Hepatic stellate cell (primary cell): ENCODE results near the gene FABP2.
A peak's percentile ranks its signal among the peaks of the same experiment; 100 is the strongest.
"Not testable (repeated sequence)": the region's sequence is repeated elsewhere in the genome, so short reads cannot be mapped to it uniquely, and the experiment has no call there.

Experiments
- DNase-seq: peaks from one replicate; pipeline ENCODE4 v3.0.0; 2011; ENCODE audit warnings: low spot score

The FABP2 gene

GRCh38 chr4:119310826-119311225 is 11.1 kb downstream of the FABP2 start:
- DNase-seq, result no peak

DNA sequence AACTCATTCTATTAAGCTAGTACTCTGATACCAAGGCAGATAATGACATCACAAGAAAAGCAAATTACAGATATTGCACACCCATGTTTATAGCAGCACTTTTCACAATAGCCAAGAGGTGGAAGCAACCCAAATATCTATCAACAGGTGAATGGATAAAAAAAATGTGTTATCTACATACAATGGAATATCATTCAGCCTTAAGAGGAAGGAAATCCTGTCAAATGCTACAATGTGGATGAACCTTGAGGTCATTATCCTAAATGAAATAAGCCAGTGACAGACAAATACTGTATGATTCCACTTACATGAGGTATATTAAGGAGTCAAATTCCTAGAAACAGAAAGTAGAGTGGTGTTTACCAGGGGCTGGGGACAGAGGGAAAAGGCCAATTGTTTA is 14.3 kb downstream of the FABP2 start:
- DNase-seq, result no peak

DNA sequence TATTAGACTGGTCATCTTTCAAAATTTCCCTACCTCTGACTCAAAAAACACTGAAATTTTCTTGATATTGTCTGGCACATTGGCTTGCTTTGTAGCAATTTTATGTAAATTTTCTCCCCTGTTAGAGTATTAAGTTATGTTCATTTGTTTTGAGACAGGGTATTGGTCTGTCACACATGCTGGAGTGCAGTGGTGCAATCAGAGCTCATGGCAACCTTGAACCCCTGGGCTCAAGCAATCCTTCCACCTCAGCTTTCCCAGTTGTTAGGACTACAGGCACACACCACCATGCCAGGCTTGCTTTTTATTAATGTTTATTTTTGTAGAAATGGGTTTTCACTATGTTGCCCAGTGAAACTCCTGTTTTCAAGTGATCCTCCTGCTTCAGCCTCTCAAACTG is 17.5 kb downstream of the FABP2 start:
- no peak for DNase-seq

DNA sequence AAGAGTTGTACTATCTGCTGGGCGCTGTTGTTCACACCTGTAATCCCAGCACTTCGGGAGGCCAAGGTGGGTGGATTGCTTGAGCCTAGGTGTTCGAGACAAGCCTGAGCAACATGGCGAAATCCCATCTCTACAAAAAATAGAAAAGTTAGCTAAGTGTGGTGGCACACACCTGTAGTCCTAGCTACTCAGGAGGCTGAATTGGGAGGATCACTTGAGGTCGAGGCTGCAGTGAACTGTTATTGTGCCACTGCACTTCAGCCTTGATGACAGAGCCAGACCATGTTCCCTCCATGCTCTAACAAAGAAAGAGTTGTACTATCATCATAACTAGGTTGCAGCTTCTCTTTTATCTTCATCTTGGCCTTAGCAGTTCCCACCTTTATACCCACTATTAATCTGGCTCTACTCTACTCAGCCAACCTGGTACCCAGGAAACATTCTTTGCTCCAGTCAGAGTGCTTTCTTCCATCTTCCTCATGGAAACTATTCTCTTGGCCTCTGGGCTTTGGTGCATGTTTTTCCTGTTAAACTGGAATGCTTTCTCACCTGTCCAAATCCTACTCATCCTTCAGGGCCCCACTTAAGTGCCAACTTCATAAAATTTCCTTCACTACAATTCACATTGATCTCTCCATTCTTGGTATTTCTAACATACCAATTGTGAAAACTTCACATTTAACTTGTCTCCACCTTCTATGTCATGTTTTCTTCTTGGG is 18.2 kb downstream of the FABP2 start:
- no peak for DNase-seq

DNA sequence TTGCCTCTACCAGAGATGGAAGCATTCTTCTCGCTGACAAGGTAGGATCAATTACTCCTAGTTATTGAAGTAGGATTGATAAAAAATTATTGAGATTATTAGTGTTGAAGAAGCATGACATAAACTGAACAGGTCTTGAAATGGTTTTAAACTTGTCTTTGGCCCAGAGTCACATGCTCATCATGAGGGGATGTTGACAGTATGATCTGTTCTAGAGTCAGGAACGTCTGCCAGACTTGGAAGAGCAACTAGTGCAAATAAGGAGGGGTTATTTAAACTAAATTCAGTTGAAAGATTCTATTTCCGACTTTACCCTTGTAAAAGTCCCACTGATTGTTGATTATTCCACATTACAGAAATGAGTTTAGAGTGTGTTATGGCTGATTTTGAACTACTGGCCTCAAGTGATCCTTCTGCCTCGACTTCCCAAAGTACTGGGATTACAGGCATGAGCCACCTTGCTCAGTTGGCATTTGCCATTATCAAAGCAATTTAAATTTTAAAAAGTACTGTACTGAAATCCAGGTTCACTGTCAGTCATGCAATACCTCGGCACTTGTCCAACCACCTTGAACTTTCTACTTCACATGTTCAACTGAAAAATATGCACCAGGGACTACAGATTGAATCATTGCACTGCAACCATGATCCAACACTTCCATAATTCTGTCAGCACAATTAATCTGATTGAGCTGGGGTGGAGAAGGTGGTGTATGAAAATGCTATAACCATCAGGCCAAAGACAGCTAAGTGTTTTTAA is 19.7 kb downstream of the FABP2 start:
- no peak for DNase-seq

- DNase-seq, result peak; percentile 83
Observed at GRCh38 chr4:119300101-119300978, 21.6 kb downstream of the FABP2 start.

DNA sequence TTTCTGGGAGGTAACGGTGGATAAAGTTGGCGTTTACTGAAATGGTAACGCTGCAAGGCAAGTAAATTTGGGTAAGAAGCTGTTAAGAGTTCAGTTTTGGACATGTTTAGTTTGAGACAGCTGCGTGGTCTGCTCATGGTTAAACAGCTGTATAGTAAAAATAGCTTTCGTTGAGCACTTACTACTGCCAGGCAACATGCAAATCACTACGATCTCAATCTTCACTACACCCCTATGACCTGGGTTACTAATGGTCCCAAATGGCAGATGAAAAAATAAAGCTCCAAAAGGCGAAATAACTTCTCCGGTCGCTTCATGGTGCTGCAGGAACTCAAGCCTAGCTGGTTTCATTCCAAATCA is 22.2 kb downstream of the FABP2 start:
- DNase-seq, result no peak

- no peak for DNase-seq
Observed at GRCh38 chr4:119299260-119299671, 22.7 kb downstream of the FABP2 start.

DNA sequence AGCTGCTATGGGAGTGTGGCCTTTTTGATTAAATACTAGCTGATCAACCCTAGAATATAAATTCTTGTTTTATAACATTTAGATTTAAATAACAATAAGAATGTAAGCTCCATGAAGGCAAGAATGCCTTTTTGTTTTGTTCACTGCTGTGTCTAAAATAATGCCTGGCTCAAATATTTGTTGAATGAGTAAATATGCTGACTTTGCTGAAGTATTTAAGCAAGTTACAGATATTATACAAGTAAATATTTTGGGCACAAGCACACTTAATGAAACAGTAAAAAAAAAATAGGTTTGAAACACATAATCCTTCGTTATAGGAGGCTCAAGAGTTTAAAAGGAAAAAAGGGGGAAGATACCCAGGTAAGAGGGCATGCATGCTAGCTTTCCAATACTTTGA is 24.1 kb downstream of the FABP2 start:
- no peak for DNase-seq

DNA sequence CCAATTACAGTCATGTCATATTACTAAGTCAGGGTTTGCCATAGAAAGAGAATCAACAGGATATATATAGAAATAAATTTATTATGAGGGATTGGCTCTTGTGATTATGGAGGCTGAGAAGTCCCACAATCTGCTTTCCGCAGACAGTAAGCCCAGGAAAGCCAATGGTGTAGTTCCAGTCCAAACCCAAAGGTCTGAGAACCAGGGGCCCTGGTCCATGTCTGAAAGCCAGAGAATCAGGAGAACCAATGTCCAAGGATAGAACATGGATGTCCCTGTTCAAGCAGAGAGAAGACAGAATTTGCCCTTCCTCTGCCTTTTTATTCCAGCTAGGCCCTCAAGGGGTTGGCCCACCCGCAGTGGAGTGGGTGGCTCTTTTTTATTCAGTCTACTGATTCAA is 25.6 kb downstream of the FABP2 start:
- no peak for DNase-seq

- no peak for DNase-seq
Observed at GRCh38 chr4:119290598-119290997, 31.3 kb downstream of the FABP2 start.

GRCh38 chr4:119289313-119289712 is 32.6 kb downstream of the FABP2 start:
- no peak for DNase-seq

DNA sequence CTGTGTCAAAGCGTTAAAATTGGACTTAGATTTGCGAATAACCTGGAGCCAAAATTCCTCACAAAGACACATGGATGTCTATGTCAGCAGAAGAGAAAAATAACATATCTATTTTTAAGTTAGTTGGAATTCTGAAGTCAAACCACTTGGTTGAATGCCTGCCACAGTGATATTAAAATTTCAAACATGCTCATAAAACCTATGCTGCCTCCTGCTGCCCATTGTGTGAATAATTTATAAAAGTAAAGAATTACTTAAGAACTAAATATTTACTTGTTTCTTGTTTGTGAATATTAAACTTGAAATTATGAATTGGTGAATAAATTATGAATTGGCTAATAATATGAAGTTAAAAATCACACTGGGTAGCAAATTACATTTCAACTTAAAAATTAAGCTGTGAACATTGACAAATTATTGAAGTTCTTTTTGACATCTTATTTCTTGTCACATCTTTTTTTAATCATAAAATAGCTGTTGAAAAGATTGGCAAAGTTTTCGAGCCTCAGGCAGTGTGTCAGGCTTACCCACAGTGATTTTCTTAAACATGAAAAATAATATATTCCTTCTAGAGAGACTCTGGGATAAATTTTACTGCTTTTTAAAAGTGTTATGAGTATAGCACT is 35.4 kb downstream of the FABP2 start:
- peak; percentile 20 for DNase-seq

GRCh38 chr4:119284876-119285780 is 36.8 kb downstream of the FABP2 start:
- DNase-seq, result no peak

DNA sequence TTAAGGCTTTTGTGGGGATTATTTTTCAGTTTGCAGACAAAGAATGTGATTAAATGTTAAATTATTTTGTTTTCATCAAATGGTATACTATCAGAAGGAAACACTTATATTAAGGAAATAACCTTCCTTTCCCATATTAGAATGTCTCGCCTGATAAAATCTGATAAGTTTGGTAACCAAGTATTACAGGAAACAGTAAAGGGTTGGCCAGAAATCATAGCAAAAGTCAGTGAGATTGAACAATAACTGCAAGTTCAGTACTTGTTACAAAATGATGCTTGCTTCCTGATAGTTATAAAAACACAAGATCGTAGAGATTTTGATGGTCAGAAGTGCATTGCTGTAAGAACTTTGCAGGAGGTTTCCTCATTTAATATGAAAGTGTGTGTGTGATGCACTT is 40.5 kb downstream of the FABP2 start:
- DNase-seq, result no peak

DNA sequence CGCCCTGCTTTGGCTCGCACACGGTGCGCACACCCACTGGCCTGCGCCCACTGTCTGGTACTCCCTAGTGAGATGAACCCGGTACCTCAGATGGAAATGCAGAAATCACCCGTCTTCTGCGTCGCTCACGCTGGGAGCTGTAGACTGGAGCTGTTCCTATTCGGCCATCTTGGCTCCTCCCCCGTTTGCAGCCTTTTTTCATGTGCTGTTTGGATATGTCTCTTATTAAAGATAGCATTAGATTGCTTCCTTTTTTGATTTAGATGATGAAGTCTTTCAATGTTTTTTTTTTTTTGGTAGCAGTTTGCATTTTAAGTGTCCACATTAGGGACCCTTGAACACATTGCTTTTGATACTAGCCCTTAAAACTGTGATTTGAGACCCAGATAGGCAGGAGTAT is 42.0 kb downstream of the FABP2 start:
- not testable (repeated sequence) for DNase-seq

GRCh38 chr4:119279541-119279940 is 42.4 kb downstream of the FABP2 start:
- DNase-seq, result not testable (repeated sequence)

- no peak for DNase-seq
Observed at GRCh38 chr4:119271361-119272085, 50.4 kb downstream of the FABP2 start.

DNA sequence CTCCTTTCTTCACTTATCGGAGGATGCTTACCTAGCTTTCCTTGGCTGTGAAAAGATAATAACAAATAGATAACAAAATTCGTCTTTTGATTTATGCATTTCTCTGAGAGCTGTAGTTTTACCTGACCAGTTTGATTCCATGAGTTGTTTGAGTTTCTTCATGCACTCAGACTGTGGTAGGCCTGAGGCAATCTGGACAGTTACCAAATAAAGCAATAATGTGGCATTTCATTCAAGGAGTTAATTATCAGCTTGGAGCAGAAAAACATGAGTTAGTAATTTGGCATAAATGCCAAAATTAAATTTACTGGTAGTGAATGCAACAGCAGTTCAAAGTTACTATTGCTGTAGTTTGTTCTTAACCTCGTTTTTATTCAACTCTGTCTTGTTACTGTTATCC is 53.5 kb downstream of the FABP2 start:
- no peak for DNase-seq
